Measurements from ENCODE around the gene MPRIP. TPM values are rescaled to one million over a fixed set of nuclear protein-coding genes. Genes with fewer than 3 reads are reported as not detected.

The MPRIP gene
- polyA plus RNA-seq, 1 of the 3 experiments (the other 2 are of a cell fraction): 64.4 TPM

GRCh38 chr17:17191346-17191792, 149.1 kb downstream of the MPRIP start:
- Histone ChIP-seq H3K9me2 (no peaks in the 10 kb centered on the region), H3K79me2 (ENCODE audit: insufficient read depth) (no peaks in the 10 kb centered on the region), H3K4me3 (ENCODE audit: low read depth in 2 of 2, low read length in 1 of 2) (0 out of 4 replicates have a peak overlapping the region, but pooled peaks of 1 of the 2 experiments have one; percentile 4), H3K9ac (no peak overlapping the region), H3K36me3 (replicated peaks in 1 of 2; ENCODE audit: control insufficient read depth in 1 of 2, insufficient read depth in 2 of 2, low read length in 1 of 2) (peaks cover 7 to 12% of the 10 kb centered on the region in 2 experiments), H3F3A (replicated peaks; ENCODE audit: insufficient read depth) (peaks cover 19% of the 10 kb centered on the region), H3K4me2 (peak overlapping the region; percentile 62), H3K27ac (ENCODE audit: low read depth in 2 of 2, low read length in 1 of 2) (peak overlapping the region in 1 of 2 experiments; percentile 75; a peak in 2 of 4 replicates), H3K9me3 (no peaks in the 10 kb centered on the region), H4K20me1 (ENCODE audit: insufficient read depth) (no peaks in the 10 kb centered on the region), H2AFZ (ENCODE audit: low read depth) (no peak overlapping the region), H3K27me3 (ENCODE audit: insufficient read depth) (no peaks in the 10 kb centered on the region), H3K4me1 (ENCODE audit: control insufficient read depth in 1 of 2, insufficient read depth in 2 of 2, low read depth in 1 of 2, low read length in 1 of 2) (peaks cover 18 to 33% of the 10 kb centered on the region in 2 experiments)
- no peak for DNase-seq
- WGBS (ENCODE audit: low lambda C conversion rate): 70% methylated on average over 4 of the region's 11 CpGs
- ChIA-PET CTCF (interaction anchor here (0.6 kb wide), 1 partner anchor 304 kb away, joined by 3 read pairs; no protein-coding TSS in a partner anchor), POLR2A (no interaction called here)
- TF ChIP-seq NFIC (IDR thresholded peaks at IDR 0.05; ENCODE audit: borderline replicate concordance) (no peak; the same call in 1 of the 2 replicates), TEAD4 (IDR thresholded peaks at IDR 0.05; ENCODE audit: borderline replicate concordance, insufficient read depth) (peak; percentile 11; the same call in 1 of the 2 replicates), PBX3 (IDR thresholded peaks at IDR 0.05) (no peak), EZH2phosphoT487 (IDR thresholded peaks at IDR 0.05; ENCODE audit: borderline replicate concordance, low read depth) (no peak), FOSL2 (IDR thresholded peaks at IDR 0.05; ENCODE audit: borderline replicate concordance, low read depth) (peak; percentile 46; the same call in 1 of the 2 replicates), RCOR1 (IDR thresholded peaks at IDR 0.05; ENCODE audit: low read length) (no peak), GABPA (IDR thresholded peaks at IDR 0.05; ENCODE audit: low read depth) (no peak), IRF3 (IDR thresholded peaks at IDR 0.05; ENCODE audit: low read depth, low read length) (no peak), MEF2A (IDR thresholded peaks at IDR 0.05; ENCODE audit: borderline replicate concordance, low read depth) (no peak), TCF12 (IDR thresholded peaks at IDR 0.05) (peak; percentile 60), REST (IDR thresholded peaks at IDR 0.05; ENCODE audit: low read depth, low read length) (no peak), MAX (IDR thresholded peaks at IDR 0.05; ENCODE audit: low read depth) (peak; percentile 36; the same call in 1 of the 2 replicates), NRF1 (IDR thresholded peaks at IDR 0.05; ENCODE audit: low read depth, low read length) (no peak), RAD21 (IDR thresholded peaks at IDR 0.05; ENCODE audit: low read length) (no peak), JUND (IDR thresholded peaks at IDR 0.05) (0 out of 2 replicates have a peak, but pooled peaks have one; percentile 23), FOXM1 (IDR thresholded peaks at IDR 0.05; ENCODE audit: low read depth) (no peak), SMC3 (IDR thresholded peaks at IDR 0.05; ENCODE audit: low read depth, low read length) (no peak), SIN3A (IDR thresholded peaks at IDR 0.05; ENCODE audit: borderline replicate concordance, low read depth, low read length) (no peak)
- TF ChIP-seq, protein P1, sequence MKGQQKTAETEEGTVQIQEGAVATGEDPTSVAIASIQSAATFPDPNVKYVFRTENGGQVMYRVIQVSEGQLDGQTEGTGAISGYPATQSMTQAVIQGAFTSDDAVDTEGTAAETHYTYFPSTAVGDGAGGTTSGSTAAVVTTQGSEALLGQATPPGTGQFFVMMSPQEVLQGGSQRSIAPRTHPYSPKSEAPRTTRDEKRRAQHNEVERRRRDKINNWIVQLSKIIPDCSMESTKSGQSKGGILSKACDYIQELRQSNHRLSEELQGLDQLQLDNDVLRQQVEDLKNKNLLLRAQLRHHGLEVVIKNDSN (IDR thresholded peaks at IDR 0.05; ENCODE audit: borderline replicate concordance, low read depth): no peak
- TF ChIP-seq, protein P2, sequence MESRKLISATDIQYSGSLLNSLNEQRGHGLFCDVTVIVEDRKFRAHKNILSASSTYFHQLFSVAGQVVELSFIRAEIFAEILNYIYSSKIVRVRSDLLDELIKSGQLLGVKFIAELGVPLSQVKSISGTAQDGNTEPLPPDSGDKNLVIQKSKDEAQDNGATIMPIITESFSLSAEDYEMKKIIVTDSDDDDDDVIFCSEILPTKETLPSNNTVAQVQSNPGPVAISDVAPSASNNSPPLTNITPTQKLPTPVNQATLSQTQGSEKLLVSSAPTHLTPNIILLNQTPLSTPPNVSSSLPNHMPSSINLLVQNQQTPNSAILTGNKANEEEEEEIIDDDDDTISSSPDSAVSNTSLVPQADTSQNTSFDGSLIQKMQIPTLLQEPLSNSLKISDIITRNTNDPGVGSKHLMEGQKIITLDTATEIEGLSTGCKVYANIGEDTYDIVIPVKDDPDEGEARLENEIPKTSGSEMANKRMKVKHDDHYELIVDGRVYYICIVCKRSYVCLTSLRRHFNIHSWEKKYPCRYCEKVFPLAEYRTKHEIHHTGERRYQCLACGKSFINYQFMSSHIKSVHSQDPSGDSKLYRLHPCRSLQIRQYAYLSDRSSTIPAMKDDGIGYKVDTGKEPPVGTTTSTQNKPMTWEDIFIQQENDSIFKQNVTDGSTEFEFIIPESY (IDR thresholded peaks at IDR 0.05; ENCODE audit: borderline replicate concordance, low read depth): no peak
